ENCODE data around the gene TMEM39B.

GRCh38 chr1:32068957-32069588, 3.7 kb upstream of the TMEM39B start:
- TF ChIP-seq EZH2 (IDR thresholded peaks at IDR 0.05; ENCODE audit: low read length, missing control alignments) (no peak), CTCF (conservative IDR thresholded peaks at IDR 0.05 in 1 of 2, IDR thresholded peaks at IDR 0.05 in 1 of 2; ENCODE audit: low read depth in 1 of 2, low read length in 2 of 2) (no peak)
